H1 (cell line): ENCODE results near the gene CDHR2. TPM values are rescaled to one million over a fixed set of nuclear protein-coding genes. Genes with fewer than 3 reads are reported as not detected.

Source experiments
- JUND ChIP-seq: IDR thresholded peaks from 2 replicates; pipeline ENCODE4 v1.6.1; 2011; ENCODE audit warnings: mild to moderate bottlenecking, improper control_type of control experiment, low read length
- KDM5A ChIP-seq: fragments of 200-600 bp; IDR thresholded peaks from 2 replicates; pipeline ENCODE4 v1.7.1; 2012; ENCODE audit warnings: mild to moderate bottlenecking, low read length, inconsistent platforms, mixed read lengths
- NANOG ChIP-seq: IDR thresholded peaks from 2 replicates; pipeline ENCODE4 v1.6.1; 2011; ENCODE audit warnings: low read length, low read depth, mild to moderate bottlenecking, inconsistent platforms; ENCODE audit not compliant: insufficient read depth, poor library complexity, severe bottlenecking
- RXRA ChIP-seq: IDR thresholded peaks from 2 replicates; pipeline ENCODE4 v1.6.1; 2011; ENCODE audit warnings: low read depth, mild to moderate bottlenecking, low read length, moderate library complexity; ENCODE audit not compliant: insufficient read depth
- polyA plus RNA-seq, 7 experiments: library from polyadenylated mRNA; depleted of rRNA in 3 of 7; stranded (reverse) in 5 of 7; unstranded in 2 of 7; fragments of >200 nt in 5 of 7; fragments of 200-250 nt in 2 of 7; gene quantifications; 1 replicate in 5 of 7; 2 replicates in 1 of 7; 4 replicates in 1 of 7; pipeline versions ENCODE4 v1.2.1 to v1.2.3, GENCODE V29; 2011 to 2013; ENCODE audit warnings: missing spikeins in 2 of 7, mixed read lengths in 2 of 7
- total RNA-seq: library from RNA; stranded (reverse); fragmentation: NEBNext Ultra II Directional; extraction: Animal tissue kit (Norgen Biotek cat#: 25700); gene quantifications from 2 replicates; pipeline ENCODE4 v1.2.1, GENCODE V29; 2021

Gene CDHR2
- total and polyA plus RNA-seq, 2 of the 8 experiments (the other 6 are each of a cell fraction or from before 2014, with no cell fraction given), result 0.02 to 0.43 TPM

DNA sequence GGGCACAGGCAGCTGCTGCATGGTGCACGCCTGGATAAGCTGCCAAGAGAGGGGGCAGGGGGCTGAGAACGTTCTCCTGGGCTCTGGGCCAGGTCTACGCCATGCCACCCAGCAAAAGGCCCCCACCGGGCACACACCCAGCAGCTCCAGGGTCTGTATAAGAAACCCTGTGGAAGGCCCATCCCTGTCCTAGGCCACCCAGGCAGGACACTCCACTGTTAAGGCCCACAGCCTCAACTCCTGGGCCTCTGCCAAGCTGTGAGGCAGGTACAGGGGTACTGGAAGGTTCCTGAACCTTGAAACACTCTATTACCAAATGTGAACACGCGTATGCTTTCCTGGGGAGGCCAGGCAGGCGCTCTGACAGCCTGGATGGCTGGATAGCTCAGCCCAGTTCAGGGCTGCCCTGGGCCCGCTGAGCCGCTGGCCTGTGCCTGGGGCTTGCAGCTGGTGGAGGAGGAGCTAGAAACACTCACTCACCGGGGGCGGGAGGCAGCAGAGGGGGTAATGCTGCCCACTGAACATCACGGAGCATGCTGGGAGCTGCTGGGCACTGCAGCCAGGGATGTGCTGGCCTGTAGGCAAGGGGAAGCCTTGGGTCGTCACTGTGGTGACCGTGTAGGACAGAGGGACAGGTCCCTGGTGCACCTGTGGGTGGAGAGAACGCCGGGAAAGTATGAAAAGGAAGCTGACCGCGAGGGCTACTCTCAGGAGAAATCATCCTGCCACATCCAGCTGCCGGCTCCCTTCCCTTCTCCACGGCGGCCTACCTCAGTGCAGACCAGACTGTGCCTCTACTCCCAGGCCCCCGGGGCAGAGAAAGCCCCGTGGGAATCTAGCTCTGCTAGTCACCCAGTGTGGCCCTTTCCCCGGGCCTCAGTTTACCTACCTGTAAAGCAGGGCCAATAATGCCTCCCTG, 17.9 kb upstream of the CDHR2 start (continued):
- TF ChIP-seq NANOG (no peak), RXRA (no peak), KDM5A (no peak), JUND (no peak)
